Activated CD8-positive, alpha-beta T cell treated with anti-CD3 and anti-CD28 coated beads, Interleukin-2, amount 10 ng/mL, durations not matched to agents 7 days and 5 days (primary cell): ENCODE results near the gene ESRRA. TPM values are rescaled to one million over a fixed set of nuclear protein-coding genes. Genes with fewer than 3 reads are reported as not detected.

ENCODE experiments used
- ATAC-seq: fragments of 150-1000 bp; cut with Tn5 transposase; one replicate; pipeline ENCODE4 v1.10.0; 2021; ENCODE audit warnings: moderate library complexity
- CTCF ChIA-PET: fragments of 350-600 bp; sonication (Branson Sonifier 250); formaldehyde crosslinking; loops from one replicate; lab custom pipeline; 2021; ENCODE audit warnings: antibody characterized with exemption; lab: Charles Lee
- POLR2A ChIA-PET: fragments of 350-600 bp; sonication (Branson Sonifier 250); formaldehyde crosslinking; loops from one replicate; lab custom pipeline; 2021; ENCODE audit warnings: antibody characterized with exemption; lab: Charles Lee
- DNase-seq: peaks from one replicate; pipeline ENCODE4 v3.0.0-alpha.2; 2020
- H3K27ac Mint-ChIP-seq: one replicate; pipeline ENCODE4 v1.8.0; 2021; ENCODE audit warnings: mild to moderate bottlenecking, mixed read lengths
- H3K27me3 Mint-ChIP-seq: one replicate; pipeline ENCODE4 v1.8.0; 2021; ENCODE audit warnings: low read depth, mixed read lengths
- H3K36me3 Mint-ChIP-seq: one replicate; pipeline ENCODE4 v1.8.0; 2021; ENCODE audit warnings: low read depth, mixed read lengths
- H3K4me1 Mint-ChIP-seq: one replicate; pipeline ENCODE4 v1.8.0; 2021; ENCODE audit warnings: low read depth, mixed read lengths
- H3K4me3 Mint-ChIP-seq: one replicate; pipeline ENCODE4 v1.8.0; 2021; ENCODE audit warnings: mild to moderate bottlenecking, mixed read lengths
- H3K9me3 Mint-ChIP-seq: one replicate; pipeline ENCODE4 v1.8.0; 2022; ENCODE audit warnings: mixed read lengths; ENCODE audit not compliant: insufficient read depth
- total RNA-seq, 2 experiments: library from RNA; stranded (reverse); gene quantifications; one replicate each; pipeline ENCODE4 v1.2.3, GENCODE V29; 2021

The ESRRA gene
- total RNA-seq = 10 to 100 TPM; 42.7 to 43.2 TPM

DNA sequence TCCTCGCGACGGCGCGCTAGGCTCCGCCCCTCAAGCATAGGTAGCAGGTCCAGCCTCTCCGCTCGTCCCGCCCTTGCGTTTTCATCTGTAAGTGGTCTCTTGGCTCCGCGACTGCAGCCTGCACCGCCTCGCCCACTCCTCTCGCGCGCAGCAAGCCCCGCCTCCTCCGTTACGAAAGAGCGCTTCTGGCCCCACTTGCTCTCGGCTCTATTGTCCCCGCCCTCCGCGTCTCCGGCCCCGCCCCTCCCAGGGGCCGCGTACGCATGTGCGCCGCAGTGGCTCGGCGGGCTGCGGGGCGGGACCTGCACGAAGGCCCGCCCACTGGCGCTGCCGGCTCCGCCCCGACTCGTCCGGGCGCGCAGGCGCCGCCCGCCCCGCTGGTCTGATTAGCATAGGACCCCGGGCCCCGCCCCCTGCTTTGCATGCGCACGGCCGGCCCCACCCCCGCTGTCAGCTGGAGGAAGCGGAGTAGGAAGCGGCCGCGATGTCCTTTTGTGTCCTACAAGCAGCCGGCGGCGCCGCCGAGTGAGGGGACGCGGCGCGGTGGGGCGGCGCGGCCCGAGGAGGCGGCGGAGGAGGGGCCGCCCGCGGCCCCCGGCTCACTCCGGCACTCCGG, at the start of gene ESRRA:
TSS of gene ESRRA (plus strand) at position 450 of the 616 bp plus-strand sequence. CDS start 1,656 bp downstream, outside the sequence.
- peaks cover 9% of the 10 kb centered on the region for H3K27me3 Mint-ChIP-seq
- DNase-seq (peak; percentile 100), ATAC-seq (peak; percentile 80)
- H3K4me3 Mint-ChIP-seq = peak within 1 kb of the TSS; percentile 95
- H3K9me3 Mint-ChIP-seq = no peaks in the 10 kb centered on the region
- CTCF ChIA-PET = interaction anchor here (0.7 to 5.8 kb wide), 24 partner anchors 11 to 467 kb away, joined by 3 to 165 read pairs (median 10); partner anchors contain the start of genes BAD, DNAJC4, FERMT3 and GPR137
- peak within 1 kb of the TSS; percentile 99 for H3K27ac Mint-ChIP-seq
- POLR2A ChIA-PET = interaction anchor here (0.9 to 5.5 kb wide), 10 partner anchors 12 to 119 kb away, joined by 3 to 42 read pairs (median 10); partner anchors contain the start of genes BAD, FERMT3, GPR137 and NUDT22
- peaks cover 52% of the 10 kb centered on the region for H3K4me1 Mint-ChIP-seq
- peaks cover 17% of the 10 kb centered on the region for H3K36me3 Mint-ChIP-seq

- Mint-ChIP-seq H3K4me3 (no peak overlapping the region), H3K4me1 (peaks cover 28% of the 10 kb centered on the region), H3K9me3 (no peaks in the 10 kb centered on the region), H3K36me3 (peaks cover 15% of the 10 kb centered on the region), H3K27me3 (no peaks in the 10 kb centered on the region), H3K27ac (no peak overlapping the region)
- ChIA-PET POLR2A (interaction anchor here (0.7 to 1.0 kb wide), 2 partner anchors 13 to 30 kb away, joined by 3 to 4 read pairs; partner anchors contain the start of genes NUDT22 and TRPT1), CTCF (interaction anchor here (1.3 kb wide), 1 partner anchor 13 kb away, joined by 4 read pairs; no protein-coding TSS in a partner anchor)
- no peak for ATAC-seq
- DNase-seq = no peak
Observed at GRCh38 chr11:64256300-64256699, 49.0 kb upstream of the ESRRA start.

GRCh38 chr11:64258356-64258755, 47.0 kb upstream of the ESRRA start:
- H3K27me3 Mint-ChIP-seq = no peaks in the 10 kb centered on the region
- no peak overlapping the region for H3K4me3 Mint-ChIP-seq
- no peak for DNase-seq
- H3K9me3 Mint-ChIP-seq = no peaks in the 10 kb centered on the region
- CTCF ChIA-PET = interaction anchor here (1.2 kb wide), 1 partner anchor 12 kb away, joined by 4 read pairs; no protein-coding TSS in a partner anchor
- ATAC-seq = no peak
- H3K4me1 Mint-ChIP-seq = peaks cover 15% of the 10 kb centered on the region
- no peak overlapping the region for H3K27ac Mint-ChIP-seq
- H3K36me3 Mint-ChIP-seq = peaks cover 21% of the 10 kb centered on the region
- POLR2A ChIA-PET = interaction anchor here (0.6 to 1.5 kb wide), 3 partner anchors 11 to 34 kb away, joined by 3 to 8 read pairs (median 3); no protein-coding TSS in a partner anchor

DNA sequence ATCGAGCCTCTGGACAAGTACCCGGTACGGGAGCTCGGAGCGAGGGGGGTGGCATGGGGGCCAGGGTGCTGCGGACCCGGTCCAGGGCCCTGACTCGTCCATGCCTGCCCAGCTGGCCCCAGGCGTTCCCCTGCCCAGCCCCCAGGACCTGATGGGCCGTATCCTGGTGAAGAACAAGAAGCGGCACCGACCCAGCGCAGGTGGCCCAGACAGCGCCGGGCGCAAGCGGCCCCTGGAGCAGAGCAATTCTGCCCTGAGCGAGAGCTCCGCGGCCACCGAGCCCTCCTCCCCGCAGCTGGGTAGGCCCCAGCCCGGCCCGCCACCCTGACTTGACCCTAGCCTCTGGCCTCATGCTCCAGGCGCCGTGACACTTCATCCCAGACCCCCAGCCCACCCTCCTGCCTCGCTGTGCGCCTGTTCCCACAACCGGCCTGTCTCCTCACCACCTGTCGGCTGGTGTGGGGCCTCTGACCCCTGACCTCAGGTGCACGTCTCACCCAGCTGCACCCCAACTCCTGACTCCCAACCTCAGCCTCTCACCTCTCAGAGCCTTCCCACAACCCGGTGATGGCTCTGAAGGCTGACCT, 46.3 kb upstream of the ESRRA start:
- peaks cover 21% of the 10 kb centered on the region for H3K36me3 Mint-ChIP-seq
- no peaks in the 10 kb centered on the region for H3K27me3 Mint-ChIP-seq
- no peak overlapping the region for H3K4me3 Mint-ChIP-seq
- peaks cover 8% of the 10 kb centered on the region for H3K4me1 Mint-ChIP-seq
- no peaks in the 10 kb centered on the region for H3K9me3 Mint-ChIP-seq
- ChIA-PET CTCF (no interaction called here), POLR2A (interaction anchor here (1.2 to 1.5 kb wide), 2 partner anchors 10 to 14 kb away, joined by 4 to 8 read pairs; no protein-coding TSS in a partner anchor)
- H3K27ac Mint-ChIP-seq = no peak overlapping the region
- ATAC-seq (no peak), DNase-seq (no peak)

- Mint-ChIP-seq H3K27me3 (no peaks in the 10 kb centered on the region), H3K4me1 (peaks cover 7% of the 10 kb centered on the region), H3K36me3 (peaks cover 23% of the 10 kb centered on the region), H3K27ac (no peak overlapping the region), H3K4me3 (no peak overlapping the region), H3K9me3 (no peaks in the 10 kb centered on the region)
- DNase-seq = no peak
- CTCF ChIA-PET = no interaction called here
- POLR2A ChIA-PET = interaction anchor here (1.2 to 1.5 kb wide), 2 partner anchors 9 to 15 kb away, joined by 4 to 8 read pairs; no protein-coding TSS in a partner anchor
- ATAC-seq = no peak
Observed at GRCh38 chr11:64259533-64260067, 45.7 kb upstream of the ESRRA start.

DNA sequence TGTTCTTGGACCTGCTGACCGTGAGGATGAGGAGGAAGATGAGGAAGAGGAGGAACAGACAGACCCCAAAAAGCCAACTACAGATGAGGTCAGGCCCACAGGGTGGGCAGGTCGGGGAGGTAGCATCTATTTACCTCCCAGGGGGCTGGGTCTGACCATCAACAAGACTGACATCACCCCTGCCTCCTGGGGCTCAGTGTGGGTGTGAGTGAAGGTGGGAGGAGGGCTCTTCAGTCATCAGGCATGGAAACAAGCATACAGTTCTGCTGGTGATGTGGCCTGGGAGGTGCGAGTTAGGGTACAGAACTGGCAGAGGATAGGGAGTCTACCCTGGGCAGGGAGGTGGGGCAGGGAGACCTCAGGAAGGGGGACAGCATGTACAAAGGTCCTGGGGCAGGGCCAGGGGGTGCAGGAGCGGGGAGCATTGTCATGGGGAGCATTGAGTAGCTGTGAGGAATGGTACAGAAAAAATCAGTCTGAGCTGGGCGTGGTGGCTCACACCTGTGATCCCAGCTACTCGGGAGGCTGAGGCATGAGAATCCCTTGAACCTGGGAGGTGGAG, 45.1 kb upstream of the ESRRA start:
- no peaks in the 10 kb centered on the region for H3K9me3 Mint-ChIP-seq
- H3K36me3 Mint-ChIP-seq = peaks cover 23% of the 10 kb centered on the region
- no peak overlapping the region for H3K27ac Mint-ChIP-seq
- no peak for ATAC-seq
- ChIA-PET POLR2A (no interaction called here), CTCF (no interaction called here)
- no peak for DNase-seq
- H3K4me3 Mint-ChIP-seq = no peak overlapping the region
- peaks cover 7% of the 10 kb centered on the region for H3K4me1 Mint-ChIP-seq
- H3K27me3 Mint-ChIP-seq = no peaks in the 10 kb centered on the region

DNA sequence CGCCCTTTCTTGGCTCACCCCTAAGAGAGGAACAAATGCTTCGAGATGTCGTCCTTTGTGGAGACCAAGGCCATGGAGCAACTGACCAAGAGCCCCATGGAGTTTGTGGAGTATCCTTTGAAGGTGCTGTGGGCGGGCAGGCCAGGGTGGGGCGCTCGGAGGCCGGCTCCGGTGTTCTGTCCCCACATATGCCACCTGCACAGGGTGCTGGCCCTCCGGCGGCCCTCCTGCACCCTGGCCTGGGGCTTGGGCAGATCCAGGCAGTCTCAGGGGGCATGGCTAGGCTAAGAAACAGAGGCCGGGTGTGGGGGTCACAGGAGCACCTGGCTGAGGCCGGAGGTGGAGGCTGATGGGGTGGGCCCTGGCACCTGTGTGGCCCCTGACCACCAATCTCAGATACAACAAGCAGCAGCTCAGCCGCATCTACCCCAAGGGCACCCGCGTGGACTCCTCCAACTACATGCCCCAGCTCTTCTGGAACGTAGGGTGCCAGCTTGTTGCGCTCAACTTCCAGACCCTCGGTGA, 43.7 kb upstream of the ESRRA start:
- no peak for DNase-seq
- H3K4me1 Mint-ChIP-seq = peaks cover 7% of the 10 kb centered on the region
- H3K36me3 Mint-ChIP-seq = peaks cover 20% of the 10 kb centered on the region
- no peak overlapping the region for H3K4me3 Mint-ChIP-seq
- no peaks in the 10 kb centered on the region for H3K27me3 Mint-ChIP-seq
- no peak for ATAC-seq
- ChIA-PET POLR2A (interaction anchor here (0.8 to 1.5 kb wide), 3 partner anchors 10 to 38 kb away, joined by 3 read pairs; partner anchors contain the start of gene PPP1R14B), CTCF (interaction anchor here (0.7 to 2.5 kb wide), 3 partner anchors 10 to 583 kb away, joined by 3 to 10 read pairs (median 3); partner anchors contain the start of genes PLCB3 and PPP1R14B)
- H3K27ac Mint-ChIP-seq = no peak overlapping the region
- H3K9me3 Mint-ChIP-seq = no peaks in the 10 kb centered on the region

GRCh38 chr11:64262271-64263002, 42.9 kb upstream of the ESRRA start:
- no peak for DNase-seq
- H3K27me3 Mint-ChIP-seq = no peaks in the 10 kb centered on the region
- CTCF ChIA-PET = interaction anchor here (0.8 to 2.5 kb wide), 2 partner anchors 11 to 16 kb away, joined by 3 to 10 read pairs; partner anchors contain the start of genes PLCB3 and PPP1R14B
- no peaks in the 10 kb centered on the region for H3K9me3 Mint-ChIP-seq
- H3K36me3 Mint-ChIP-seq = peaks cover 19% of the 10 kb centered on the region
- H3K4me3 Mint-ChIP-seq = no peak overlapping the region
- no peak overlapping the region for H3K27ac Mint-ChIP-seq
- POLR2A ChIA-PET = interaction anchor here (0.7 to 1.3 kb wide), 2 partner anchors 56 to 76 kb away, joined by 3 to 4 read pairs; partner anchors contain the start of gene FERMT3
- peaks cover 9% of the 10 kb centered on the region for H3K4me1 Mint-ChIP-seq
- no peak for ATAC-seq

DNA sequence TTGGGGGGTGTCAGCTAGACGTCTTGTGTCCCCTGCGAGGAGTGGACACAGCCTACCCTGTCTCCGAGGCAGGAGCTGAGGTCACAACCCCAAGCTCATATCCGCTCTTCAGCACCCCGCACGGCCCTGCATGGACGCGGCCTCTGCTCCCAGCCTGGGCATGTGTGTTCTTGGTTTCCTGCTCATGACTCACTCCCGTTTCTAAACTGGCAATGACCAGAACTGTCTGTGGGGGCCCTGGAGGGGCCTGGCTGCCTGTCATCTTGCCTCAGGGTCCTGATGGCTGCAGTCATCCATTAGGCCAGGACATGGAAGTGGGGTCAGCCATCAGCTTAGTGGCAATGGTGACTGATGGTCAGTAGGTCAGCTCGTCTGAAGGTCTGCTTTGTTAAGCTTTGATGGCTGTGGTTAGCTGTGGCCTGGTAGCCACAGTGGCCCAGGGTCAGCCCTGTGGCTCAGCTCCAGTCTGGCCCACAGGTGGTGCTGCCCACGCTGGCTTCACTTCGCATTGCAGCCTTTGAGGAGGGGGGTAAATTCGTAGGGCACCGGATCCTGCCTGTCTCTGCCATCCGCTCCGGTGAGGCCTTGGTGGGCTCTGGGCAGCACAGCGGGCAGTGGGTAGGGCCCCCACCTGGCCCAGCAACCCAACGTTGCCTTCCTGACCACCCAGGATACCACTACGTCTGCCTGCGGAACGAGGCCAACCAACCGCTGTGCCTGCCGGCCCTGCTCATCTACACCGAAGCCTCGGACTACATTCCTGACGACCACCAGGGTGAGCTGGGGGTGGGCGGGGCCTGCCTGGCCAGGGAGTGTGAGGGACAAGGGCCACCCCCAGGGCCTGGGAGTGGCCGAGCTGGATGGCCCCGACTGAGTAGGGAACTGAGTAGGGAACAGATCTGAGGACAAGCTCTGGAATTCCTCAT, 42.0 kb upstream of the ESRRA start:
- POLR2A ChIA-PET = interaction anchor here (0.7 to 2.4 kb wide), 5 partner anchors 11 to 77 kb away, joined by 3 to 7 read pairs (median 4); partner anchors contain the start of genes FERMT3 and PLCB3
- CTCF ChIA-PET = interaction anchor here (2.5 to 9.5 kb wide), 2 partner anchors 11 to 12 kb away, joined by 10 to 63 read pairs; partner anchors contain the start of gene PLCB3
- no peaks in the 10 kb centered on the region for H3K27me3 Mint-ChIP-seq
- H3K9me3 Mint-ChIP-seq = no peaks in the 10 kb centered on the region
- DNase-seq (no peak), ATAC-seq (no peak)
- peaks cover 23% of the 10 kb centered on the region for H3K36me3 Mint-ChIP-seq
- H3K4me3 Mint-ChIP-seq = no peak overlapping the region
- H3K27ac Mint-ChIP-seq = no peak overlapping the region
- peaks cover 17% of the 10 kb centered on the region for H3K4me1 Mint-ChIP-seq

DNA sequence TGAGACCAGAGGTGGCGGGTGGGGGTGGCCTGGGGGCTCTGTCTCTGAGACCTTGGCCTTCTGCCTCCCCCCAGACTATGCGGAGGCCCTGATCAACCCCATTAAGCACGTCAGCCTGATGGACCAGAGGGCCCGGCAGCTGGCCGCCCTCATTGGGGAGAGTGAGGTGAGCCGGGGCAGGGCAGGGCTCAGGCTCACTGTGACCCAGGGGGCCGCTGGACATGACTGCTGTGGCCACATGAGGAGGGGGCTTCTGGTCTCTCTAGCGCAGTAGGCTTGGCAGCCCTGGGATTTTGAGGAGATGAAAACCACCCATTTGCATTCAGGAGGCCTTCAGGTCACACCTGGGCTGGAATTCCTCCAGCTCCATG, 41.4 kb upstream of the ESRRA start:
- H3K27me3 Mint-ChIP-seq = no peaks in the 10 kb centered on the region
- no peak overlapping the region for H3K27ac Mint-ChIP-seq
- H3K4me3 Mint-ChIP-seq = no peak overlapping the region
- H3K4me1 Mint-ChIP-seq = peaks cover 24% of the 10 kb centered on the region
- peaks cover 28% of the 10 kb centered on the region for H3K36me3 Mint-ChIP-seq
- no peak for DNase-seq
- no peaks in the 10 kb centered on the region for H3K9me3 Mint-ChIP-seq
- CTCF ChIA-PET = interaction anchor here (9.5 kb wide), 1 partner anchor 13 kb away, joined by 63 read pairs; the partner anchor contains the start of gene PLCB3
- ATAC-seq = no peak
- POLR2A ChIA-PET = interaction anchor here (1.2 to 2.4 kb wide), 3 partner anchors 12 to 19 kb away, joined by 3 to 7 read pairs (median 4); partner anchors contain the start of gene PLCB3
